Measurements from ENCODE around the gene APH1B. TPM values are rescaled to one million over a fixed set of nuclear protein-coding genes. Genes with fewer than 3 reads are reported as not detected.

The APH1B gene
- total RNA-seq, 1 experiment from 2014 or later: 5.8 TPM

DNA sequence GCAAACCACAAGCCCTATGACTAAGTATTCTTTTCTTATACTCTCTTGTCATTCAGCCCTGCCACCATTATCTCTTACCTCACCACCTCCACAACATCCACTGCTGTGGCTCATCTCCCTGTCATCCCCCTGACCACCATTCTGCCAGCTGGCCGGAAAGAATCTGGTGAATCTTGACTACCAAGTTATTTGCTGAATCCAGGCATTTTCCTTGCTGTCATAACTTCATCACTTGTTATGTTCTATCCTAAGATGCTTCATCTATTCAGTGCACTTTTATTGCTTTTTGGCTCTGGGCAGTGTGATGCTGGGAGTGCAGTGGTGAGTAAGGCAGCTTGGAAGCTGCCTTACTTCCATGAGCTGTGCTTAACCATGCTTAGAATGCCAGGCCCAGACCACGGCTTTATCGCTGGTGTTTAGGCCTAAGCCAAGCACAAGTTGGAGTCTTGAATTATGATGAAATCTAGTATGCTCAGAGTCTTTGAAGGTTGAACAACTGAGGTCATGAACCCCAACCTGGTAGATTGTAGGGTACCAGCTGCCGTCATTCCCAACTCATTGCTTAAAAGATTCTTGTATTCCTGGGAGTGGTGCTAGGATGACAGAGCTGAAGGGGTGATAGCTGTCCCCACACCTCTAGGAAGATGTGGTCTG, 27.0 kb upstream of the APH1B start:
- BruUV-seq (replicated peaks): no TSS peak
- DNase-seq: no peak
- Histone ChIP-seq H3K36me3 (ENCODE audit: low read depth) (no peaks in the 10 kb centered on the region), H3K27me3 (ENCODE audit: insufficient read depth, low read depth) (no peaks in the 10 kb centered on the region), H3K4me2 (no peak overlapping the region), H3F3A (ENCODE audit: insufficient read depth, low read depth) (peaks cover 17% of the 10 kb centered on the region), H2AFZ (no peak overlapping the region), H3K79me2 (ENCODE audit: low read depth) (no peaks in the 10 kb centered on the region), H3K9me3 (ENCODE audit: insufficient read depth, low read depth) (no peaks in the 10 kb centered on the region; the same call in 1 of the 2 replicates), H3K9me2 (ENCODE audit: insufficient read depth) (no peaks in the 10 kb centered on the region), H3K4me1 (replicated peaks; ENCODE audit: insufficient read depth) (peaks cover 14% of the 10 kb centered on the region), H4K20me1 (ENCODE audit: insufficient read depth) (no peaks in the 10 kb centered on the region), H3K27ac (no peak overlapping the region), H3K4me3 (no peak overlapping the region)
- TF ChIP-seq CTCF (conservative IDR thresholded peaks at IDR 0.05) (no peak), EZH2 (IDR thresholded peaks at IDR 0.05; ENCODE audit: low read depth) (no peak)
- intact Hi-C loops (cut with micrococcal nuclease; ENCODE audit: unreplicated experiment): no loop called here
- ChIA-PET POLR2A (ENCODE audit: unreplicated experiment) (no interaction called here), CTCF (no interaction called here)

GRCh38 chr15:63251701-63252100, 25.7 kb upstream of the APH1B start:
- no TSS peak for BruUV-seq (replicated peaks)
- H3K27me3 ChIP-seq (ENCODE audit: insufficient read depth, low read depth): no peaks in the 10 kb centered on the region
- H3K9me3 ChIP-seq (ENCODE audit: insufficient read depth, low read depth): no peaks in the 10 kb centered on the region; the same call in 1 of the 2 replicates
- H3K27ac ChIP-seq: no peak overlapping the region
- DNase-seq: no peak
- peaks cover 3% of the 10 kb centered on the region; the same call in 1 of the 2 replicates for H3K36me3 ChIP-seq (ENCODE audit: low read depth)
- TF ChIP-seq EZH2 (IDR thresholded peaks at IDR 0.05; ENCODE audit: low read depth) (no peak), CTCF (conservative IDR thresholded peaks at IDR 0.05) (no peak)
- ChIA-PET POLR2A (ENCODE audit: unreplicated experiment) (interaction anchor here (0.6 kb wide), 1 partner anchor 611 kb away, joined by 4 read pairs; no protein-coding TSS in a partner anchor), CTCF (no interaction called here)
- no peak overlapping the region for H2AFZ ChIP-seq
- no peak overlapping the region for H3K4me2 ChIP-seq
- H3K4me3 ChIP-seq: no peak overlapping the region
- H3K4me1 ChIP-seq (replicated peaks; ENCODE audit: insufficient read depth): peaks cover 18% of the 10 kb centered on the region
- H3K79me2 ChIP-seq (ENCODE audit: low read depth): no peaks in the 10 kb centered on the region
- H3K9me2 ChIP-seq (ENCODE audit: insufficient read depth): no peaks in the 10 kb centered on the region
- peaks cover 9% of the 10 kb centered on the region for H3F3A ChIP-seq (ENCODE audit: insufficient read depth, low read depth)
- H4K20me1 ChIP-seq (ENCODE audit: insufficient read depth): no peaks in the 10 kb centered on the region
- intact Hi-C loops (cut with micrococcal nuclease; ENCODE audit: unreplicated experiment): no loop called here

DNA sequence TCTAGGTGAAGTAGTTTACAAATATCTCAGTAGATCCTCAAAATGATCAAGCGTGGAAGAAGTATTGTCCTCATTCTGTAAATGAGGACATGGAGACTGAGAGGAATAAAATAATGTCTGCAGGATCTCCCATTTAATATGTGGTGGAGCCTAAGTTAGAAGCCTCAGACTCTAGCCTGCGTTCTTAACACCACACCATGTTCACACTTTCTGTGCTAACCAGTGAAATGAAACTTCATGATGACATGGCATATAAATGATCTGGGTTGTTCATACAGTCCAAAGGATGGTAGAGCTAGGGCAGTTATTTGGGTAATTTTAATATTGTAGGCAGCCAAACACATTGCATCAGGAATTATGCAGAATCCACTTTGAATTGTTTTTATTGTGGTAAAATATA, 25.1 kb upstream of the APH1B start:
- POLR2A ChIA-PET (ENCODE audit: unreplicated experiment): interaction anchor here (0.6 kb wide), 1 partner anchor 612 kb away, joined by 4 read pairs; no protein-coding TSS in a partner anchor
- TF ChIP-seq EZH2 (IDR thresholded peaks at IDR 0.05; ENCODE audit: low read depth) (no peak), CTCF (conservative IDR thresholded peaks at IDR 0.05) (no peak)
- H3K4me2 ChIP-seq: no peak overlapping the region
- intact Hi-C loops (cut with micrococcal nuclease; ENCODE audit: unreplicated experiment): no loop called here
- peaks cover 17% of the 10 kb centered on the region for H3K4me1 ChIP-seq (replicated peaks; ENCODE audit: insufficient read depth)
- H3K27me3 ChIP-seq (ENCODE audit: insufficient read depth, low read depth): no peaks in the 10 kb centered on the region
- no peak overlapping the region for H3K27ac ChIP-seq
- H4K20me1 ChIP-seq (ENCODE audit: insufficient read depth): no peaks in the 10 kb centered on the region
- no peak for DNase-seq
- no peaks in the 10 kb centered on the region for H3K79me2 ChIP-seq (ENCODE audit: low read depth)
- BruUV-seq (replicated peaks): no TSS peak
- H3K4me3 ChIP-seq: no peak overlapping the region
- no peaks in the 10 kb centered on the region; the same call in 1 of the 2 replicates for H3K9me3 ChIP-seq (ENCODE audit: insufficient read depth, low read depth)
- CTCF ChIA-PET: no interaction called here
- no peak overlapping the region for H2AFZ ChIP-seq
- H3K36me3 ChIP-seq (ENCODE audit: low read depth): peaks cover 3% of the 10 kb centered on the region; the same call in 1 of the 2 replicates
- no peaks in the 10 kb centered on the region for H3K9me2 ChIP-seq (ENCODE audit: insufficient read depth)
- peaks cover 5% of the 10 kb centered on the region; the same call in 1 of the 2 replicates for H3F3A ChIP-seq (ENCODE audit: insufficient read depth, low read depth)
